Gastrocnemius medialis (tissue), 4 donors: ENCODE results near the gene FRMD6.

Experiments used
- POLR2A ChIP-seq, 2 donors: fragments of 450-650 bp; IDR thresholded peaks; one replicate each; pipeline ENCODE4 v1.6.1; 2017; ENCODE audit warnings: antibody characterized with exemption in 2 of 2, mild to moderate bottlenecking in 2 of 2, moderate library complexity in 2 of 2
- TF ChIP-seq, protein P1 (sequence below), 5 experiments: fragments of 450-650 bp in 3 of 5; fragments of 200-600 bp in 2 of 5; sonication (generic) in 2 of 5; IDR thresholded peaks in 4 of 5; conservative IDR thresholded peaks in 1 of 5; 1 replicate in 4 of 5; 2 replicates in 1 of 5; pipeline ENCODE4 v1.5.1; 2016 to 2019; ENCODE audit warnings: antibody characterized with exemption in 5 of 5, mild to moderate bottlenecking in 3 of 5, moderate library complexity in 3 of 5

DNA sequence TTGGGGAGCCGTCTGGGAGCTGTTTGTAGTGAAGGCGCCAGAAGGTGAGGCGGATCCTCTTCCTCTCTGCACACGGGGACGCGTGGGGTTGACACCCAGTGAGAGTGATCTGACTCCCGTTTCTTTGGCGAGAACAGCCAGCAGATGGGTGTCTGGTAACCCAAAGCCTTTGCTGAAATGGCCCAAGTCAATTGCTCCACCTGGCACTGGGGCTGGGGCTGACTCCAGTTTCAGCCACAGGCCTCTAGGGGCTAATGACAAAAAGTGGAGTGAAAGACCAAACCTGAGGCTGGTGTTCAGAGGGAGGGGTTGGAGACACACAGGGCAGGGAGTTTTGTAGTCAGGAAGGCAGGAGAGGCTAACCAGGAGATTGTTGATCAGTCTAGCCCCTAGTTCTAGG lies 87.0 kb downstream of the FRMD6 start:
- TF ChIP-seq, protein P1, sequence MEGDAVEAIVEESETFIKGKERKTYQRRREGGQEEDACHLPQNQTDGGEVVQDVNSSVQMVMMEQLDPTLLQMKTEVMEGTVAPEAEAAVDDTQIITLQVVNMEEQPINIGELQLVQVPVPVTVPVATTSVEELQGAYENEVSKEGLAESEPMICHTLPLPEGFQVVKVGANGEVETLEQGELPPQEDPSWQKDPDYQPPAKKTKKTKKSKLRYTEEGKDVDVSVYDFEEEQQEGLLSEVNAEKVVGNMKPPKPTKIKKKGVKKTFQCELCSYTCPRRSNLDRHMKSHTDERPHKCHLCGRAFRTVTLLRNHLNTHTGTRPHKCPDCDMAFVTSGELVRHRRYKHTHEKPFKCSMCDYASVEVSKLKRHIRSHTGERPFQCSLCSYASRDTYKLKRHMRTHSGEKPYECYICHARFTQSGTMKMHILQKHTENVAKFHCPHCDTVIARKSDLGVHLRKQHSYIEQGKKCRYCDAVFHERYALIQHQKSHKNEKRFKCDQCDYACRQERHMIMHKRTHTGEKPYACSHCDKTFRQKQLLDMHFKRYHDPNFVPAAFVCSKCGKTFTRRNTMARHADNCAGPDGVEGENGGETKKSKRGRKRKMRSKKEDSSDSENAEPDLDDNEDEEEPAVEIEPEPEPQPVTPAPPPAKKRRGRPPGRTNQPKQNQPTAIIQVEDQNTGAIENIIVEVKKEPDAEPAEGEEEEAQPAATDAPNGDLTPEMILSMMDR (IDR thresholded peaks at IDR 0.05 in 4 of 5, conservative IDR thresholded peaks at IDR 0.05 in 1 of 5): peak in 1 of 5 experiments; percentile 22
- no peak for TF ChIP-seq POLR2A (IDR thresholded peaks at IDR 0.05)
